SK-N-SH (cell line): ENCODE results near the gene ZNF714. TPM values are rescaled to one million over a fixed set of nuclear protein-coding genes. Genes with fewer than 3 reads are reported as not detected.

ENCODE experiments used
- CTCF ChIA-PET: fragments of 300-600, 350-600 bp; formaldehyde crosslinking; extraction: SDS; loops from one replicate; lab custom pipeline; 2021; lab: Yijun Ruan, JAX
- POLR2A ChIA-PET: fragments of 350-600 bp; sonication (Branson Sonifier 250); formaldehyde crosslinking; extraction: SDS; loops from one replicate; lab custom pipeline; 2020; ENCODE audit warnings: antibody characterized with exemption, inconsistent platforms; lab: Yijun Ruan, JAX
- DNase-seq: peaks from one replicate; pipeline ENCODE4 v3.0.0; 2012
- H2AFZ ChIP-seq: fragments of 200-600 bp; sonication (generic); 2 replicates; pipeline ENCODE4 v1.8.1; 2016; ENCODE audit warnings: antibody characterized with exemption, mild to moderate bottlenecking, low read depth
- H3F3A ChIP-seq: fragments of 200-600 bp; sonication (generic); replicated peaks from 2 replicates; pipeline ENCODE3; 2016; ENCODE audit warnings: antibody characterized with exemption, mild to moderate bottlenecking; ENCODE audit not compliant: insufficient read depth
- H3K27ac ChIP-seq, 2 experiments: fragments of 200-500 bp in 1 of 2; fragments of 200-600 bp in 1 of 2; sonication (Bioruptor generic) in 1 of 2; sonication (generic), shearing (Covaris generic) in 1 of 2; 2 replicates each; pipeline versions ENCODE4 v1.5.1 to v1.6.1; 2014 to 2016; ENCODE audit warnings: low read depth in 2 of 2, inconsistent platforms in 1 of 2, low read length in 1 of 2, mild to moderate bottlenecking in 1 of 2, mixed read lengths in 1 of 2
- H3K27me3 ChIP-seq: fragments of 200-600 bp; sonication (generic), shearing (Covaris generic); 2 replicates; pipeline ENCODE4 v1.6.1; 2016; ENCODE audit warnings: mixed run types; ENCODE audit not compliant: insufficient read depth
- H3K36me3 ChIP-seq, 2 experiments: fragments of 200-500 bp in 1 of 2; fragments of 200-600 bp in 1 of 2; sonication (Bioruptor generic) in 1 of 2; sonication (generic) in 1 of 2; replicated peaks in 1 of 2; 2 replicates each; pipeline versions ENCODE3 to v1.5.1; 2014 to 2016; ENCODE audit warnings: low read length in 1 of 2, mild to moderate bottlenecking in 1 of 2; ENCODE audit not compliant: insufficient read depth in 2 of 2, control insufficient read depth in 1 of 2
- H3K4me1 ChIP-seq, 2 experiments: fragments of 200-500 bp in 1 of 2; fragments of 200-600 bp in 1 of 2; sonication (Bioruptor generic) in 1 of 2; sonication (generic), shearing (Covaris generic) in 1 of 2; 2 replicates each; pipeline versions ENCODE4 v1.5.1 to v1.6.1; 2014 to 2016; ENCODE audit warnings: low read depth in 1 of 2, low read length in 1 of 2, mixed run types in 1 of 2; ENCODE audit not compliant: insufficient read depth in 2 of 2, control insufficient read depth in 1 of 2
- H3K4me2 ChIP-seq: fragments of 200-600 bp; sonication (generic), shearing (Covaris generic); 2 replicates; pipeline ENCODE4 v1.6.1; 2017; ENCODE audit warnings: mixed run types
- H3K4me3 ChIP-seq, 2 experiments: fragments of 200-500 bp in 1 of 2; fragments of 200-600 bp in 1 of 2; sonication (Bioruptor generic) in 1 of 2; sonication (generic), shearing (Covaris generic) in 1 of 2; 2 replicates each; pipeline versions ENCODE4 v1.5.1 to v1.8.1; 2014 to 2016; ENCODE audit warnings: low read depth in 2 of 2, inconsistent platforms in 1 of 2, low read length in 1 of 2, mild to moderate bottlenecking in 1 of 2, mixed read lengths in 1 of 2, moderate library complexity in 1 of 2
- H3K79me2 ChIP-seq: fragments of 200-600 bp; sonication (generic); 2 replicates; pipeline ENCODE4 v1.8.1; 2017; ENCODE audit warnings: mild to moderate bottlenecking; ENCODE audit not compliant: insufficient read depth
- H3K9ac ChIP-seq: fragments of 200-600 bp; sonication (generic); 2 replicates; pipeline ENCODE4 v1.6.1; 2017; ENCODE audit warnings: mixed run types
- H3K9me2 ChIP-seq: fragments of 200-600 bp; sonication (generic); 2 replicates; pipeline ENCODE4 v1.6.1; 2017; ENCODE audit warnings: mixed run types
- H3K9me3 ChIP-seq: fragments of 200-600 bp; sonication (generic); 2 replicates; pipeline ENCODE4 v1.6.1; 2017; ENCODE audit warnings: mixed run types, mild to moderate bottlenecking, moderate library complexity
- H4K20me1 ChIP-seq: fragments of 200-600 bp; sonication (generic); 2 replicates; pipeline ENCODE4 v1.6.1; 2017; ENCODE audit warnings: mild to moderate bottlenecking, mixed run types; ENCODE audit not compliant: insufficient read depth
- CHD2 ChIP-seq: fragments of 150-350 bp; IDR thresholded peaks from 2 replicates; pipeline ENCODE4 v1.6.1; 2018; ENCODE audit warnings: low read length; ENCODE audit not compliant: partially characterized antibody
- ELF1 ChIP-seq: IDR thresholded peaks from 2 replicates; pipeline ENCODE4 v1.4.0; 2012
- EP300 ChIP-seq, 2 experiments: IDR thresholded peaks; 2 replicates each; pipeline versions ENCODE4 v1.4.0 to v1.6.1; 2012; ENCODE audit warnings: borderline replicate concordance in 1 of 2, low read depth in 1 of 2, low read length in 1 of 2
- EZH2phosphoT487 ChIP-seq: fragments of 200-600 bp; sonication (generic); IDR thresholded peaks from 2 replicates; pipeline ENCODE4 v1.6.1; 2017; ENCODE audit warnings: low read depth, mixed run types, mild to moderate bottlenecking, antibody characterized with exemption, moderate library complexity, borderline replicate concordance
- GATA2 ChIP-seq: sonication (generic); formaldehyde crosslinking; IDR thresholded peaks from 2 replicates; pipeline ENCODE4 v1.5.0; 2020; ENCODE audit warnings: mild to moderate bottlenecking, missing genetic modification reagents
- JUND ChIP-seq: IDR thresholded peaks from 2 replicates; pipeline ENCODE4 v1.4.0; 2012
- MEF2A ChIP-seq: IDR thresholded peaks from 2 replicates; pipeline ENCODE4 v1.4.0; 2012; ENCODE audit warnings: low read depth, borderline replicate concordance
- PBX3 ChIP-seq: IDR thresholded peaks from 2 replicates; pipeline ENCODE4; 2012
- POLR2AphosphoS5 ChIP-seq: IDR thresholded peaks from 2 replicates; pipeline ENCODE4 v1.6.1; 2012; ENCODE audit warnings: low read depth, low read length
- RCOR1 ChIP-seq: fragments of 150-350 bp; IDR thresholded peaks from 2 replicates; pipeline ENCODE4 v1.6.1; 2017; ENCODE audit warnings: antibody characterized with exemption, low read length
- RXRA ChIP-seq: IDR thresholded peaks from 2 replicates; pipeline ENCODE4 v1.4.0; 2012; ENCODE audit warnings: low read depth, mild to moderate bottlenecking, borderline replicate concordance
- SIN3A ChIP-seq: IDR thresholded peaks from 2 replicates; pipeline ENCODE4 v1.6.1; 2012; ENCODE audit warnings: low read depth, mild to moderate bottlenecking, low read length, moderate library complexity, borderline replicate concordance
- SMC3 ChIP-seq: IDR thresholded peaks from 2 replicates; pipeline ENCODE4 v1.6.1; 2012; ENCODE audit warnings: low read depth, low read length, improper control_type of control experiment
- TAF1 ChIP-seq: IDR thresholded peaks from 2 replicates; pipeline ENCODE4 v1.6.1; 2012; ENCODE audit warnings: low read depth, mild to moderate bottlenecking, low read length, moderate library complexity, borderline replicate concordance
- TCF12 ChIP-seq: IDR thresholded peaks from 2 replicates; pipeline ENCODE4 v1.4.0; 2012
- TEAD4 ChIP-seq: IDR thresholded peaks from 2 replicates; pipeline ENCODE4 v1.4.0; 2012; ENCODE audit warnings: mild to moderate bottlenecking, borderline replicate concordance; ENCODE audit not compliant: insufficient read depth
- YY1 ChIP-seq: IDR thresholded peaks from 2 replicates; pipeline ENCODE4 v1.4.0; 2012; ENCODE audit warnings: low read depth, mild to moderate bottlenecking
- WGBS: methylation state at CpG from one replicate; pipeline ENCODE4 v1.1.6; 2017; ENCODE audit warnings: low lambda C conversion rate; 5-methylcytosine and 5-hydroxymethylcytosine counted together
- polyA plus RNA-seq, 3 experiments: library from polyadenylated mRNA; depleted of rRNA; stranded (reverse); fragments of >200 nt; gene quantifications; 2 replicates each; pipeline ENCODE4 v1.2.3, GENCODE V29; 2012
- TF ChIP-seq, protein P1 (sequence below): fragments of 150-350 bp; IDR thresholded peaks from 2 replicates; pipeline ENCODE4 v1.6.1; 2016; ENCODE audit warnings: mild to moderate bottlenecking, low read depth, low read length
- TF ChIP-seq, protein P2 (sequence below): fragments of 200-600 bp; sonication (generic); IDR thresholded peaks from 2 replicates; pipeline ENCODE4 v1.6.1; 2017; ENCODE audit warnings: antibody characterized with exemption, mild to moderate bottlenecking, moderate library complexity

ZNF714 gene
- polyA plus RNA-seq, 1 of the 3 experiments (the other 2 are of a cell fraction), result 5.4 TPM

DNA sequence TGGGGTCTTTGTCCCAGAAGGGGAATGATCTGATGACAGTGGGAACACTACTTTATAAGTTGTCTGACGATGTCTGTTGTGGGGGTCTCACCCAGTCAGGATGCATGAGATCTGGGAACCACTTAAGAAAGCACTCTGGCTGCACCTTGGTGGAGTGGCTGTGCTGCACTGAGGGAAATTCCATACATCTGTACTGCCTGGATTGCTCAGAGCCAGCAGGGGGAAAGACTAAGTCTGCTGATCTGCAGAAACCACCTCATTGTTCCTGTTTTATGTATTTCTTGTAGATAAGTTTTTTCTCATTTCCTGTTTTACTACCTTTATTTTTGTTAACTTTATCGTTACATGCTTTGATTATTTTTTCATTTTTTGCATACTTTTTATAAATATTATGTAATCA, 34.3 kb upstream of the ZNF714 start:
- ChIA-PET POLR2A (no interaction called here), CTCF (no interaction called here)
- Histone ChIP-seq H3K9ac (no peak overlapping the region), H3K9me2 (no peaks in the 10 kb centered on the region), H3F3A (no peaks in the 10 kb centered on the region), H3K4me3 (no peak overlapping the region), H3K9me3 (no peaks in the 10 kb centered on the region), H2AFZ (no peak overlapping the region), H3K4me2 (no peak overlapping the region), H3K36me3 (peaks cover under 1 to 49% of the 10 kb centered on the region in 2 experiments), H3K27me3 (no peaks in the 10 kb centered on the region), H4K20me1 (no peaks in the 10 kb centered on the region), H3K27ac (no peak overlapping the region), H3K79me2 (peaks cover 47% of the 10 kb centered on the region), H3K4me1 (no peaks in the 10 kb centered on the region)
- no peak for DNase-seq
- TF ChIP-seq TAF1 (no peak), JUND (no peak), PBX3 (no peak), EP300 (IDR thresholded peaks at IDR 0.05; ENCODE audit: borderline replicate concordance in 1 of 2, low read depth in 1 of 2, low read length in 1 of 2) (no peak), TCF12 (no peak), TEAD4 (no peak), EZH2phosphoT487 (no peak)
- TF ChIP-seq, protein P1, sequence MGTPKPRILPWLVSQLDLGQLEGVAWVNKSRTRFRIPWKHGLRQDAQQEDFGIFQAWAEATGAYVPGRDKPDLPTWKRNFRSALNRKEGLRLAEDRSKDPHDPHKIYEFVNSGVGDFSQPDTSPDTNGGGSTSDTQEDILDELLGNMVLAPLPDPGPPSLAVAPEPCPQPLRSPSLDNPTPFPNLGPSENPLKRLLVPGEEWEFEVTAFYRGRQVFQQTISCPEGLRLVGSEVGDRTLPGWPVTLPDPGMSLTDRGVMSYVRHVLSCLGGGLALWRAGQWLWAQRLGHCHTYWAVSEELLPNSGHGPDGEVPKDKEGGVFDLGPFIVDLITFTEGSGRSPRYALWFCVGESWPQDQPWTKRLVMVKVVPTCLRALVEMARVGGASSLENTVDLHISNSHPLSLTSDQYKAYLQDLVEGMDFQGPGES, result no peak
- TF ChIP-seq, protein P2, sequence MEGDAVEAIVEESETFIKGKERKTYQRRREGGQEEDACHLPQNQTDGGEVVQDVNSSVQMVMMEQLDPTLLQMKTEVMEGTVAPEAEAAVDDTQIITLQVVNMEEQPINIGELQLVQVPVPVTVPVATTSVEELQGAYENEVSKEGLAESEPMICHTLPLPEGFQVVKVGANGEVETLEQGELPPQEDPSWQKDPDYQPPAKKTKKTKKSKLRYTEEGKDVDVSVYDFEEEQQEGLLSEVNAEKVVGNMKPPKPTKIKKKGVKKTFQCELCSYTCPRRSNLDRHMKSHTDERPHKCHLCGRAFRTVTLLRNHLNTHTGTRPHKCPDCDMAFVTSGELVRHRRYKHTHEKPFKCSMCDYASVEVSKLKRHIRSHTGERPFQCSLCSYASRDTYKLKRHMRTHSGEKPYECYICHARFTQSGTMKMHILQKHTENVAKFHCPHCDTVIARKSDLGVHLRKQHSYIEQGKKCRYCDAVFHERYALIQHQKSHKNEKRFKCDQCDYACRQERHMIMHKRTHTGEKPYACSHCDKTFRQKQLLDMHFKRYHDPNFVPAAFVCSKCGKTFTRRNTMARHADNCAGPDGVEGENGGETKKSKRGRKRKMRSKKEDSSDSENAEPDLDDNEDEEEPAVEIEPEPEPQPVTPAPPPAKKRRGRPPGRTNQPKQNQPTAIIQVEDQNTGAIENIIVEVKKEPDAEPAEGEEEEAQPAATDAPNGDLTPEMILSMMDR, result no peak
- 99% methylated on average over 2 of the region's 2 CpGs for WGBS

GRCh38 chr19:21052902-21053301, 29.1 kb upstream of the ZNF714 start:
- Histone ChIP-seq H3K27me3 (no peaks in the 10 kb centered on the region), H3K9me2 (peaks cover 5% of the 10 kb centered on the region; the same call in 1 of the 2 replicates), H3K4me3 (no peak overlapping the region), H3K36me3 (peaks cover 15 to 73% of the 10 kb centered on the region in 2 experiments), H3K4me1 (no peaks in the 10 kb centered on the region), H3K9me3 (peaks cover 14% of the 10 kb centered on the region; the same call in 1 of the 2 replicates), H3K9ac (no peak overlapping the region), H3K79me2 (no peaks in the 10 kb centered on the region; the same call in 1 of the 2 replicates), H3K27ac (no peak overlapping the region), H3F3A (no peaks in the 10 kb centered on the region), H3K4me2 (no peak overlapping the region), H2AFZ (no peak overlapping the region), H4K20me1 (no peaks in the 10 kb centered on the region)
- WGBS, result 97% methylated on average over 5 of the region's 5 CpGs
- ChIA-PET POLR2A (no interaction called here), CTCF (no interaction called here)
- no peak for DNase-seq
- TF ChIP-seq ELF1, result no peak
- TF ChIP-seq CHD2, result no peak
- TF ChIP-seq POLR2AphosphoS5, result no peak
- TF ChIP-seq PBX3, result no peak
- no peak for TF ChIP-seq YY1
- TF ChIP-seq GATA2 (CRISPR knock-in tag), result no peak
- TF ChIP-seq, protein P1, result no peak
- TF ChIP-seq SMC3, result no peak
- no peak for TF ChIP-seq RXRA
- TF ChIP-seq RCOR1, result no peak
- no peak for TF ChIP-seq MEF2A
- TF ChIP-seq SIN3A, result no peak
- no peak for TF ChIP-seq EZH2phosphoT487
